ENCODE data around the gene MOCS3. TPM values are rescaled to one million over a fixed set of nuclear protein-coding genes. Genes with fewer than 3 reads are reported as not detected.

The MOCS3 gene
- total and polyA plus RNA-seq, 2 experiments from 2014 or later: 5.3 to 11.5 TPM

GRCh38 chr20:50932691-50933280, 25.8 kb upstream of the MOCS3 start:
- Histone ChIP-seq H3K79me2 (ENCODE audit: insufficient read depth) (peaks cover 43% of the 10 kb centered on the region), H2AFZ (no peak overlapping the region), H3K9me2 (ENCODE audit: insufficient read depth) (no peaks in the 10 kb centered on the region), H4K20me1 (ENCODE audit: insufficient read depth) (peaks cover 7% of the 10 kb centered on the region; the same call in 1 of the 2 replicates), H3K9ac (no peak overlapping the region), H3K4me1 (ENCODE audit: insufficient read depth) (peaks cover 31% of the 10 kb centered on the region), H3K27me3 (replicated peaks; ENCODE audit: insufficient read depth) (no peaks in the 10 kb centered on the region), H3K27ac (peak overlapping the region; percentile 29), H3K9me3 (ENCODE audit: low read depth) (no peaks in the 10 kb centered on the region), H3K36me3 (ENCODE audit: low read depth) (peaks cover 41% of the 10 kb centered on the region), H3K4me3 (no peak overlapping the region), H3K4me2 (ENCODE audit: unreplicated experiment) (no peak overlapping the region), H3F3A (ENCODE audit: insufficient read depth) (peaks cover 54% of the 10 kb centered on the region)
- WGBS, 2 experiments (ENCODE audit: low coverage in 1 of 2, low lambda C conversion rate in 2 of 2, missing lambda C conversion rate in 2 of 2): 3 to 4% methylated on average over 1 of the region's 1 CpG
- DNase-seq: no peak
- in situ Hi-C loops (cut with MboI): loop anchor here (10.0 kb wide), 1 partner anchor 138 kb away; the partner anchor contains the start of gene BCAS4
- TF ChIP-seq EZH2phosphoT487 (IDR thresholded peaks at IDR 0.05; ENCODE audit: insufficient read depth, low read depth) (no peak), EZH2 (IDR thresholded peaks at IDR 0.05; ENCODE audit: insufficient read depth, poor library complexity, severe bottlenecking) (no peak)

GRCh38 chr20:50933589-50933988, 25.0 kb upstream of the MOCS3 start:
- peaks cover 5% of the 10 kb centered on the region; the same call in 1 of the 2 replicates for H4K20me1 ChIP-seq (ENCODE audit: insufficient read depth)
- H3K9me2 ChIP-seq (ENCODE audit: insufficient read depth): no peaks in the 10 kb centered on the region
- no peaks in the 10 kb centered on the region for H3K9me3 ChIP-seq (ENCODE audit: low read depth)
- H3K4me1 ChIP-seq (ENCODE audit: insufficient read depth): peaks cover 23% of the 10 kb centered on the region
- in situ Hi-C loops (cut with MboI): loop anchor here (10.0 kb wide), 1 partner anchor 139 kb away; the partner anchor contains the start of gene BCAS4
- H3F3A ChIP-seq (ENCODE audit: insufficient read depth): peaks cover 54% of the 10 kb centered on the region
- H3K4me3 ChIP-seq: no peak overlapping the region
- peak overlapping the region; percentile 29 for H3K27ac ChIP-seq
- DNase-seq: no peak
- H3K79me2 ChIP-seq (ENCODE audit: insufficient read depth): peaks cover 37% of the 10 kb centered on the region
- no peak overlapping the region for H2AFZ ChIP-seq
- no peak for TF ChIP-seq EZH2phosphoT487 (IDR thresholded peaks at IDR 0.05; ENCODE audit: insufficient read depth, low read depth)
- TF ChIP-seq EZH2 (IDR thresholded peaks at IDR 0.05; ENCODE audit: insufficient read depth, poor library complexity, severe bottlenecking): no peak
- peaks cover 33% of the 10 kb centered on the region for H3K36me3 ChIP-seq (ENCODE audit: low read depth)
- no peak overlapping the region for H3K9ac ChIP-seq
- 44 to 50% methylated on average over 1 of the region's 1 CpG for WGBS, 2 experiments (ENCODE audit: low coverage in 1 of 2, low lambda C conversion rate in 2 of 2, missing lambda C conversion rate in 2 of 2)
- no peak overlapping the region for H3K4me2 ChIP-seq (ENCODE audit: unreplicated experiment)
- H3K27me3 ChIP-seq (replicated peaks; ENCODE audit: insufficient read depth): no peaks in the 10 kb centered on the region

GRCh38 chr20:50943069-50943468, 15.5 kb upstream of the MOCS3 start:
- TF ChIP-seq EZH2 (IDR thresholded peaks at IDR 0.05; ENCODE audit: insufficient read depth, poor library complexity, severe bottlenecking) (no peak), EZH2phosphoT487 (IDR thresholded peaks at IDR 0.05; ENCODE audit: insufficient read depth, low read depth) (no peak)
- no peaks in the 10 kb centered on the region for H3K4me1 ChIP-seq (ENCODE audit: insufficient read depth)
- no peak overlapping the region for H3K4me2 ChIP-seq (ENCODE audit: unreplicated experiment)
- in situ Hi-C loops (cut with MboI): no loop called here
- H3F3A ChIP-seq (ENCODE audit: insufficient read depth): peaks cover 36% of the 10 kb centered on the region
- no peak overlapping the region for H3K27ac ChIP-seq
- no peak overlapping the region for H2AFZ ChIP-seq
- DNase-seq: no peak
- H3K79me2 ChIP-seq (ENCODE audit: insufficient read depth): peaks cover 74% of the 10 kb centered on the region
- WGBS, 2 experiments (ENCODE audit: low coverage in 1 of 2, low lambda C conversion rate in 2 of 2, missing lambda C conversion rate in 2 of 2): 86 to 96% methylated on average over 6 to 7 of the region's 7 CpGs
- H3K9me2 ChIP-seq (ENCODE audit: insufficient read depth): no peaks in the 10 kb centered on the region
- H3K9ac ChIP-seq: no peak overlapping the region
- H3K36me3 ChIP-seq (ENCODE audit: low read depth): peaks cover 70% of the 10 kb centered on the region
- H3K27me3 ChIP-seq (replicated peaks; ENCODE audit: insufficient read depth): no peaks in the 10 kb centered on the region
- H3K4me3 ChIP-seq: no peak overlapping the region
- no peaks in the 10 kb centered on the region for H3K9me3 ChIP-seq (ENCODE audit: low read depth)
- no peaks in the 10 kb centered on the region for H4K20me1 ChIP-seq (ENCODE audit: insufficient read depth)

- H3K4me3 ChIP-seq: no peak overlapping the region
Observed at GRCh38 chr20:50948132-50948785, 10.4 kb upstream of the MOCS3 start.

More at GRCh38 chr20:50948132-50948785, 10.4 kb upstream of the MOCS3 start:
- in situ Hi-C loops (cut with MboI): no loop called here
- WGBS, 2 experiments (ENCODE audit: low coverage in 1 of 2, low lambda C conversion rate in 2 of 2, missing lambda C conversion rate in 2 of 2): 76 to 77% methylated on average over 4 of the region's 4 CpGs
- no peaks in the 10 kb centered on the region for H3K27me3 ChIP-seq (replicated peaks; ENCODE audit: insufficient read depth)
- TF ChIP-seq EZH2 (IDR thresholded peaks at IDR 0.05; ENCODE audit: insufficient read depth, poor library complexity, severe bottlenecking) (no peak), EZH2phosphoT487 (IDR thresholded peaks at IDR 0.05; ENCODE audit: insufficient read depth, low read depth) (no peak)
- H3F3A ChIP-seq (ENCODE audit: insufficient read depth): peaks cover 25% of the 10 kb centered on the region
- H4K20me1 ChIP-seq (ENCODE audit: insufficient read depth): no peaks in the 10 kb centered on the region; the same call in 1 of the 2 replicates
- peaks cover 86% of the 10 kb centered on the region for H3K36me3 ChIP-seq (ENCODE audit: low read depth)
- H2AFZ ChIP-seq: no peak overlapping the region
- H3K4me1 ChIP-seq (ENCODE audit: insufficient read depth): no peaks in the 10 kb centered on the region
- H3K9me2 ChIP-seq (ENCODE audit: insufficient read depth): no peaks in the 10 kb centered on the region
- no peak overlapping the region for H3K4me2 ChIP-seq (ENCODE audit: unreplicated experiment)
- no peaks in the 10 kb centered on the region for H3K9me3 ChIP-seq (ENCODE audit: low read depth)
- no peak overlapping the region for H3K9ac ChIP-seq
- peaks cover 93% of the 10 kb centered on the region for H3K79me2 ChIP-seq (ENCODE audit: insufficient read depth)
- DNase-seq: no peak
- H3K27ac ChIP-seq: no peak overlapping the region
